AG09319 (cell line): Measurements from ENCODE around the gene ELN.

ENCODE experiments used
- DNase-seq: peaks from one replicate; pipeline ENCODE4 v3.0.0-alpha.2; 2010; ENCODE audit warnings: low read depth; ENCODE audit errors: extremely low read depth
- TF ChIP-seq, protein P1 (sequence below): IDR thresholded peaks from 2 replicates; pipeline ENCODE4 v1.5.1; 2011; ENCODE audit warnings: low read depth, mild to moderate bottlenecking, inconsistent platforms, low read length, moderate library complexity

The ELN gene

DNA sequence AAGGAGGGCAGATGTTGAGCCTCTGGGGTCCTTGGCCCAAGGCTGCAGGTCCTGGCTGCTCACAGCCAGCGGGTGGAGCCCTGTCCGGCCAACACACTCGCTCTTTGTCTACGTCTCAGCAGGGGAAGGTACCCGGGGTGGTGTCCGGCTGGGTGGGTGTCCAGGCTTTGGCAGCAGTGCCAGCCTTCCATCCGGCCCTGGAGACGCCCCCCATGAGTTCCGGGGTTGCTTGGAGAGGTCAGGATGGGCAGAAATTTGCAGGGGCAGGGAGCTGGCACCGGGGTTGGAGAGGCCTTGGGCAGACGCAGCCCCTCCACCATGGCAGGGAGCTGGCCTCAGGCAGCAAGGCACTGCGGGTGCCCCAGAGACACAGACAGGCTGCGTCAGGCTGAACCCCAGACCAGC lies 42.2 kb upstream of the ELN start:
- TF ChIP-seq, protein P1, sequence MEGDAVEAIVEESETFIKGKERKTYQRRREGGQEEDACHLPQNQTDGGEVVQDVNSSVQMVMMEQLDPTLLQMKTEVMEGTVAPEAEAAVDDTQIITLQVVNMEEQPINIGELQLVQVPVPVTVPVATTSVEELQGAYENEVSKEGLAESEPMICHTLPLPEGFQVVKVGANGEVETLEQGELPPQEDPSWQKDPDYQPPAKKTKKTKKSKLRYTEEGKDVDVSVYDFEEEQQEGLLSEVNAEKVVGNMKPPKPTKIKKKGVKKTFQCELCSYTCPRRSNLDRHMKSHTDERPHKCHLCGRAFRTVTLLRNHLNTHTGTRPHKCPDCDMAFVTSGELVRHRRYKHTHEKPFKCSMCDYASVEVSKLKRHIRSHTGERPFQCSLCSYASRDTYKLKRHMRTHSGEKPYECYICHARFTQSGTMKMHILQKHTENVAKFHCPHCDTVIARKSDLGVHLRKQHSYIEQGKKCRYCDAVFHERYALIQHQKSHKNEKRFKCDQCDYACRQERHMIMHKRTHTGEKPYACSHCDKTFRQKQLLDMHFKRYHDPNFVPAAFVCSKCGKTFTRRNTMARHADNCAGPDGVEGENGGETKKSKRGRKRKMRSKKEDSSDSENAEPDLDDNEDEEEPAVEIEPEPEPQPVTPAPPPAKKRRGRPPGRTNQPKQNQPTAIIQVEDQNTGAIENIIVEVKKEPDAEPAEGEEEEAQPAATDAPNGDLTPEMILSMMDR: no peak
- no peak for DNase-seq

DNA sequence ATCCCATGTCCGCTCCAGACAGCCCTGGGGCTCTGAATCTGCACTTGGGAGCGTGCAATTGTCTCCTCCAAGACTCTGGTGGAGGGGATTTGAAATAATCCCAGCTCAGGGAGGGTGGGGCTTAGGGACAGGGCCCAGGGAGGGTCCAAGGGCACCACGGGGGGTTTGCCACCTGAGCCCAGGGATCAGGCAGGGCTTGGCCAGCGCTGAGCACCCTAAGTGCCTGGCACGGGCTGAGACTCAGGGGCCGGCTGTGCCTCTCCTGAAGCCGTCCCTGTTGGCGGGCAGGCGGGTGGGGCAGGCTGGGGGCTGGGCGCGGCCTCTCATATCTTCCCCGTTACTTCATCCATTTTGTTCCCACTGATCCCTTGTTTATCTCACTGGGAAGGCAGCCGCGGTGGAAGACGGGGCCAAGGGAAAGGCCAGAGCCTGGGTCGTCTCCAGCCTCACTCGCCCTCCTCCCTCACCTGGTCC lies 41.8 kb upstream of the ELN start:
- TF ChIP-seq, protein P1: no peak
- no peak for DNase-seq

DNA sequence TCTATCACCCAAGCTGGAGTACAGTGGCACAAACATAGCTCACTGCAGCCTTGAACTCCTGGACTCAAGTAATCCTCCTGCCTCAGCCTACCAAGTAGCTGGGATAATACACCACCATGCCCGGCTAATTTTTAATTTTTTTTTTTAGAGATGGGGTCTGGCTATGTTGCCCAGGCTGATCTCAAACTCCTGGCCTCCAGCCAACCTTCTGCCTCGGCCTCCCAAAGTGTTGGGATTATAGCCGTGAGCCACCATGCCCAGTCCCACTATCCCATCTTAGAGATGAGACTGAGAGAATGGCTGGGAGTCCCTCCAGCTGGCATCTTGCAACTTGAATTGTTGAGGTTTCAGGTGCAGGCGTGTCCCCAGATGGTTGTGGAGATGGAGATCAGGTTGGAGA lies 40.7 kb upstream of the ELN start:
- TF ChIP-seq, protein P1: no peak
- DNase-seq: no peak

DNA sequence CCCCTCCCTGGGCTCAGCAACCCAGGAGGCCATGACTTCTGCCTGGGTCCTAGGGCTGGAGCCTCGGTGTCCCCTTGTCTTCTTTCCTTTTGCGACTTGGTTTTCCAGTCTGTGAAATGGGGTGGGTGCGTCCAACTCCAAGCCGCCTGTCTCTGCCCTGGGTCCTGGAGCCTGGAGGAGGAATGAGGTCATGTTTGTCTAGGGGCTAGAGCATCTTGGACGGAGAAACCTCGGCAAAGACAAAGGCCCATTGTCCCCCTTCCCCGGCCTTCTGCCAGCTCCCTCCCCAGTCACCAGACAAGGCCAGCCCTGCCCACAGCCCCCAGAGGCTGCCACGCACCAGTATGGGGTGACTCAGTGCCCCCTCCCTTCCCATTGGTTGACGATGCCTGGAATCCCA lies 39.8 kb upstream of the ELN start:
- TF ChIP-seq, protein P1: no peak
- DNase-seq: no peak

DNA sequence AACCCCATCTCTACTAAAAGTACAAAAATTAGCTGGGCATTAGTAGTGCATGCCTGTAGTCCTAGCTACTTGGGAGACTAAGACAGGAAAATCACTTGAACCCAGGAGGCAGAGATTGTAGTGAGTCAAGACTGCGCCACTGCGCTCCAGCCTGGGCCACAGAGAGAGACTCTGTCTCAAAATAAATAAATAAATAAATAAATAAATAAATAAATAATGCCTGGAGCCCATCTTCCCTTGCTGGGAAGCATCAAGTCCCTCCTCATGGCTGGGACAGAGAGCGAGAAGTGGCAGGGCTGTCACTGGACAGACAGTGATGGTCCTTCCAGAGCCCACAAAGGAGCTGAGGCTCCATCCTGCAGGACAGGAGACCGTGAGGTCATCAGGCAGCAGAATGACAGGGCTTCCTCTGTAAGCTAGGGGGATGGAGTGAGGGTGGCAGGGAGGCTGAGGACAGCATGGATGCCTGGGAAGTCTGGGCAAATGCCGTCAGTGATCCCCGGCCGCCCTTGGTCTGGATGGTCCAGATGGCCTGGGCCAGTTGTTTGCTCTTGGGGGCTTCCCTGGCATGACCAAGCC lies 36.4 kb upstream of the ELN start:
- TF ChIP-seq, protein P1: no peak
- no peak for DNase-seq

DNA sequence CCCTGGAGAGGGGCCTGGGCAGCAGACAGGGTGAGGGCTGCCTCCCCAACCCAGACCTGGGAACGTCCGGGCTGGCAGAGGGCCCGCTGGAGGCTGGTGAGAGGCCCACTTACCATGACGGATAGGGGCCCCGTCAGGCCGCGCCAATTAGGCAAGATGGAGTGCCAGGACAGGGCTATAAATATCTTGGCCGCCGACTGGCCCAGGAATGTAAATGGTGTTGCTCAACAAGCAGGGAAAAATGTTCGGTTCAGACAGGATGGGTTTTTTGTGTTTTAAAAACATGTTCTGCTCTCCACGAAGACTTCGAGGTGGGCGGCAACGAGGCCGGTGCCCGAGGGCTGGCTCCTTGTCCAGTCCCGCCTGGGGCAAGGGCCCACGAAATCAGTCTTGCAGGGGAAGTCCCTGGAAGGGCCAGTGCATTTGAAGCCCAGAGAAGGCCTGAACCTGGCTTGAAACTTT lies 35.8 kb upstream of the ELN start:
- TF ChIP-seq, protein P1: no peak
- DNase-seq: peak; percentile 66

DNA sequence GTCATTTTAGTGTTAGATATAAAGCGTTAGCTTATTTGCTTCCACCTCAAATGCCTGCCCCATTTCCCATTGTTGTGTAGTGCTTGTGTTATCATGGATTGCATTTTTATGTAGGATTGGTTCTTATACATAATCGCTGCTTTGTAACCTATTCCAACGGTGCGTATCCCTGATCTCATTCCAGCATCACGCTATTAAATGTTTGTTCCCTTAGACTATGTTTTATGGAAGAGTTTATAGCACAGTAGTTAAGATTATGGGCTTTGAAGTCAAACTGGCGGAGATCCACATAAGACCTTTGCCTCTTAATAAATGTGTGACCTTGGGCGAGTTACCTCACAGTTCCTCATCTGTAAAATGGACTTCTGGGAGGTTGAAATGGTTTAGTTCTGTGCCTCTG lies 34.0 kb upstream of the ELN start:
- no peak for DNase-seq
- TF ChIP-seq, protein P1: no peak
